IPS DF 4.7 (cell line): ENCODE results near the gene NME2.
A peak's percentile ranks its signal among the peaks of the same experiment; 100 is the strongest.
"Not testable (repeated sequence)": the region's sequence is repeated elsewhere in the genome, so short reads cannot be mapped to it uniquely, and the experiment has no call there.

Experiments
- DNase-seq: peaks from one replicate; pipeline ENCODE4 v3.0.0-alpha.2; 2013; ENCODE audit warnings: low spot score; ENCODE audit errors: extremely low read depth

NME2 gene

DNA sequence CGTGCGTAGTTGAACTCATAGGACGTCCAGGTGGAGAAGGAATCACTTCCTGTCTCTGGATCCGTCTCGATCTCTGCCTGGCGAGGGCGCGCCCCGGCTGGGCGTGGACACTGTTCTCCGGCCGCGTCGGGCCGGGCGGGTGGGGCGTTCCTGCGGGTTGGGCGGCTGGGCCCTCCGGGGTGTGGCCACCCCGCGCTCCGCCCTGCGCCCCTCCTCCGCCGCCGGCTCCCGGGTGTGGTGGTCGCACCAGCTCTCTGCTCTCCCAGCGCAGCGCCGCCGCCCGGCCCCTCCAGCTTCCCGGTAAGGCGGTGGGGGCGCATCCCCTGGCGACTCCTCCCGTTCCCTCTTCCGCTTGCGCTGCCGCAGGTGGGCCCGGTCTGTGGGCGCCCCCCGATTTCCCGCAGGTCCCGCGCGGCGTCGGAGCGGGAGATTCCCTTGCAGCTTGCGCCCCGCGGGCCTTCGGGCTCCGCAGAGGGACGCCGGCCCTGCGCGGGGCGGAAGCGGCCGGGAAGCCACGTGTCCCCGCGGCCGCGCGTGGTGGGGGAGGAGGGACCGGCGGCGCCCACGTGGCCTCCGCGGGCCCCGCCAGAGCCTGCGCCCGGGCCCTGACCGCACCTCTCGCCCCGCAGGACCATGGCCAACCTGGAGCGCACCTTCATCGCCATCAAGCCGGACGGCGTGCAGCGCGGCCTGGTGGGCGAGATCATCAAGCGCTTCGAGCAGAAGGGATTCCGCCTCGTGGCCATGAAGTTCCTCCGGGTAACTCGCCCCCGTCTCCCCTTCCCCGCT lies at the start of gene NME2:
Gene NME2 (plus strand): TSS at position 214 of the 789 bp plus-strand sequence. CDS start 420 bp downstream, at position 634.
- peak; percentile 33 for DNase-seq

DNA sequence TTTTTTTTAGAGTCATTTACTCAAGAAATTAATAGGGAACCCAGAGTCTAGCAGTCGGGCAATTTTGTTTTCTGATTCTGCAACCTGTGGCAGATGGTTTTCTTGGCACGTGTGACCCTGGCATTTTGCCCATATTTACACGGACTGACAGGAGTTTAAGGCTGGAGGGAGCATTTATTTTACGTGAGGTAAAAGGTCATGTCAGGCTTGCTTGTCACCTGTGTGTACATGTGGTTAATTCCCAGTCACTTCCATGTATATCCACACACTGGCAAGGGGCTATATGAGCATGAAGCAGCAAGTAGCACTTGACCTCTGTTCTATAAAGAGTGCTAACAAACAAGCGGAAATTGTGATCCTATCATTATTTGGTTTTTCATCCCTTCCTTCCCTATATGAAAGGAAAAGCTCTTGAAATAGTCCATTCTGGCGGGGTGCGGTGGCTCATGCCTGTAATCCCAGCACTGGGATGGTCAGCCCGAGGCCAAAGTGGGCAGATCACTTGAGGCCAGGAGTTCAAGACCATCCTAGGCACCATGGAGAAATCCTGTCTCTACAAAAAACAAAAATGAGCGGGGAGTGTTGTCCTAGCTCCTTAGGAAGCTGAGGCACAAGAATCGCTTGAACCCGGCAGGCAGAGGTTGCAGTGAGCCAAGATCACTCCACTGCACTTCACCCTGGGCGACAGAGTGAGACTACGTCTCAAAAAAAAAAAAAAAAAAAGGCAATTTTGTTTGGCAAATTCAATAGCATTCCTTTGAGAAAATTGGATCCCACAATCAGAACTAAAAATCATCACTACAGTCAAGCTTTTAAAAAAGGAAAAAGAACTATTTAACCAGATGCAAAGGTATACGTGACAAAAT lies 47.6 kb upstream of the NME2 start:
- DNase-seq = no peak

DNA sequence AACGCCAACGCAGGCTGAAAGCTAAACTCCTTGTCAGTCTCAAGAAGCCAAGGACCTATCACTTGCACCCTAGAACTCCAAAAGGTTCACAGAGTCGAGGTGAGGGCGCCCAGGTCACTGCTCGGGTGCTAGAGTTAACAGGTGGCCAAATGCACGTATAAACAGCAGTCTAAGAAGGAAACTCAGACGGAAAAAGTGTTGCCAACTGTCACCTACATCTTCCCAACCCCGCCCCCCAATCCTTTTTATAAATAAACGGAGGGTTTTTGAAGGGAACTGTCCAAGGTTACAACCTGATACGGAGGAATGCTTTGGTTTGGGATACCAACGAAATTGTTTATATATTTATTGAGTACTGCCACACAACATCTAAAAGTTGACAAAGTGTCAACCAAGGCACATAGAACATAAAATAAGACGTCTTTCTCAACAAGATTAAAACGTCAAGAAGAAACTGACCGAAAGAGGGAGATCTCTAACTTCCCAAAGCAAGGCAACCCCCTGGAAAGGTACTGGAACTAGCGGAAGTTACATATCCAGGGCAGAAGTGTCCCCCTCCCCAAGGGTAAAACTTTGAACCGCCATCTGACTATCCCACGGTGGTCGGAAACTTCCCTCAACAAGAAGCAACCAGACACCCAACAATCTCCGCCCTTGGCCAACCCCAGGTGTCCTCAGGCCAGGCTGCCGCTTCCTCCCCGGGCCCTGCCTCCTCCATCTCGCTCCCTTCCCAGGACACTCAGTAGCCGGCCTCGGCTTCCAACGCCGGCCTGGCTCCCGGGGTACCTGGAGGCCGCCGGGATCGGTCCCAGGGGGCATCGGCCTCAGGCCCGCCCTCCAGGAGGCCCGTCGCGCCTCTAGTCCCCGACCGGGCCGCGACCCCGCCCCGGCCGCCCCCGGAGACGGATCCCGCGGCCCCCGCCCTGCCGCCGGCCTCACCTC lies 46.5 kb upstream of the NME2 start:
- DNase-seq = no peak

DNA sequence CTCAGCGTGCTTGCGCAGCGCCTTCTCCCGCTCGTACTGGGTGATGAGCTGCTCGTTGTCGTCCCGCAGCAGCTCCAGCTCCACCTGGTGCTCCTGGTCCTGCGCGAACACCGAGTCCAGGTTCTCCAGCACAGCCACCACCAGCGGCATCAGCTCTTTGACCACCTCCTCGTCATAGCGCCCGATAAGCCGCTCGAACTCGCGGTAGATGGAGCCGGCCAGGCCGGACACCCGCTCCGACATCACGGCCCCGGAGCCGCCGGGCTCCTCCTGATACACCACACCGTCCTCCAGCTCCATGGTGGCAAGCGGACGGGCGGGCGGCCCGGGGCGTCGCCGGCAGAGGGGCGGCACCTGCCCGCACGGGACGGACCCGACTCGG lies 45.9 kb upstream of the NME2 start:
- DNase-seq = no peak

DNA sequence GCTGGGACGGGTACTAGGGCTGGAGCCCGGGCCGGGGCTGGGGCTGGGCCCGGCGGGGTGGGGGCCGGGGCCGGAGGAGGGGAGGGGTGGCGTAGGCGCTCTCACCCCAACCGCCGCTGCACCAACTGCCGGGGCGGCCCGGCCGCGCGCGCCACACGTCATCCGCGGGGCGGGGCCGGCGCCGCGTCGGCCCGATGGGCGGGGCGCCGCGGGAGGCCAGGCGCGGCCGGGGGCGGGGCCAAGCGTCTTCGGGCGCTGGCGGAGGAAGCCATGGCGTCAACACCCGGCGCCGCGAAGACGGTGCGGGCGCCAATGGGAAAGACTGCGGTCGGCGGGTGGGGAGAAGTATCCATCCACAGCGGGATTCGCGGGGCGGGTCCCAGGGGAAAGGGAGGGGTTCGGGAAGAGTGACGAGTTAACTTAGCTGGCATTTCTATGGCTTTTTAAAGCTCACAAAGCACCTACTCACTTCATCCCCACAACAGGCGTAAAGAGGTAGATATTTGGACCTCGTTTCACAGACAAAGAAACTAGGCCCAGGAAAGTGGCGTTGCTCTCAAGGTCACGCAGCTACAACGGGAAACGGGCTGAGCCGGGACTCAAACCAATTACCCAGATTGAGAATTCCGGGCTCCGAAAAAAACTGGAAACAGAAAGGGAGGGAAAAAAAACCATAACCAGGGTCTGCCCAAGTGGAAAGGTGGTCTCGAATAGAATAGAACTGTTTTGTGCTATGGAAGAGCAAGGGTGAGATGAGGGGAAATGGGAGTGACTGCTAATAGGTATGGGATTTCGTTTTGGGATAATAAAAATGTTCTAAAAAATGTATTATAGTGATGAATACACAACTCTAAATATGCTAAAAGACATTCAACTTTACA lies 45.2 kb upstream of the NME2 start, which contains the start of gene SPAG9:
Gene SPAG9 (minus strand): TSS at position 130 of the 881 bp plus-strand sequence. CDS start 212 bp downstream, outside the sequence.
- DNase-seq = no peak

DNA sequence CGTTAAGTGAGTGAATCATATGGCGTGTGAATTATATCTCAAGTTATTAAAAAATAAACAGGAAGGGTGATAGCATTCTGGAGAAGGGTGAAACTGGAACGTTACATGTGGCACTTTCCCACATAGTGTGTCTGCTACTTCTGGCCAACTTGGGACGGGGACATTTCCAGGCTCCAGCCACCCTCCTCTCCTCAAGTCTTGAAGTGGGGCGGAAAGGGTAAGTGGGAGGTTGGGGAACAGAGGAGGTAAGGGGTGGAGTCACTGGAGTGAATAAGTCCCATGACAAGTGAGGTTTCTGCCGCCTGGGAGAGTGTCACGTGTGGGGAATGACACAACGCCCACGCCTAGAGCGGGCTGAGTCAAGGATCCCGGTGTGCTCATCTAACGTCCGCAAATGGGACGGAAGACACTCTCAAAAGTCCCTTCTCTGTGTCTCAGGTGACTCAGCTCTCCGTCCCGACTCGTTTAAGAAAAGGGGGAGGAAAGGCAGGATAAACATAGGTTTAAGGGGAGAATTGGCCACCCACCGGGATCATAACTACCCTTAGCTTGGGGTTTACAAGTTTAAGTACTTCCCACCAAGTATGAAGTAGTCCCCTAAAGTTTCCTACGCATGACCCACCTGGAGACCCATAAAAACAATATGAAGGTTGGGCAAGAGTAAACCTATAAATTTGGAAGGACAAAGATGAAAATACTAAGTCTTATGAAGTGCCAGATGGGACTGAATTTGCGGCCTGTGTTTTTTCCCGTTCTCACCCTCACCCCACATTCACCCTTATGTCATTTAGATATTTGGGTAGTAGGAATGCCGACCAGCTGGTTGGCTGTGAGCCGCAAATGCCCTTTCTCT lies 44.4 kb upstream of the NME2 start:
- DNase-seq = no peak

DNA sequence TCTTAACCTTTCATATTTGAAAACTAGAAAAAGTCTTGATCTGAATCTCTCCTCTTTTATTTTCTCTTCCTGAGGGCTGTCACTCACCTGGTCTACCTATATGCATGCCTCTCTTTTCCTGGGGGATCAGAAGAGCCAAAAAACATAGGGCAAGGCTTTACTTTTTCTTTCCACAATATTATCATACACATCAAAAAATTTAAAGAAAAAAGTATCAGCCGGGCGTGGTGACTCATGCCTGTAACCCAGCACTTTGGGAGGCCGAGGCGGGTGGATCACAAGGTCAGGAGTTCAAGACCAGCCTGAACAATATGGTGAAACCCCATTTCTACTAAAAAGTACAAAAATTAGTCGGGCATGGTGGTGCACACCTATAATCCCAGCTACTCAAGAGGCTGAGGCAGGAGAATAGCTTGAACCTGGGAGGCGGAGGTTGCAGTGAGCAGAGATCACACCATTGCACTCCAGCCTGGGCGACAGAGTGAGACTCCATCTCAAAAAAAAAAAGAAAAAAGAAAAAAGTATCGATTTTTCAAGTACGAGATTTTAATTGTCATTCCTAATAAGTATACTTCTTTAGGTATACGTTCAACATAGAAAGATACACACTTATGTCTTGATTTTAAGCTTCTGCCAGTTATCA lies 43.6 kb upstream of the NME2 start:
- not testable (repeated sequence) for DNase-seq

DNA sequence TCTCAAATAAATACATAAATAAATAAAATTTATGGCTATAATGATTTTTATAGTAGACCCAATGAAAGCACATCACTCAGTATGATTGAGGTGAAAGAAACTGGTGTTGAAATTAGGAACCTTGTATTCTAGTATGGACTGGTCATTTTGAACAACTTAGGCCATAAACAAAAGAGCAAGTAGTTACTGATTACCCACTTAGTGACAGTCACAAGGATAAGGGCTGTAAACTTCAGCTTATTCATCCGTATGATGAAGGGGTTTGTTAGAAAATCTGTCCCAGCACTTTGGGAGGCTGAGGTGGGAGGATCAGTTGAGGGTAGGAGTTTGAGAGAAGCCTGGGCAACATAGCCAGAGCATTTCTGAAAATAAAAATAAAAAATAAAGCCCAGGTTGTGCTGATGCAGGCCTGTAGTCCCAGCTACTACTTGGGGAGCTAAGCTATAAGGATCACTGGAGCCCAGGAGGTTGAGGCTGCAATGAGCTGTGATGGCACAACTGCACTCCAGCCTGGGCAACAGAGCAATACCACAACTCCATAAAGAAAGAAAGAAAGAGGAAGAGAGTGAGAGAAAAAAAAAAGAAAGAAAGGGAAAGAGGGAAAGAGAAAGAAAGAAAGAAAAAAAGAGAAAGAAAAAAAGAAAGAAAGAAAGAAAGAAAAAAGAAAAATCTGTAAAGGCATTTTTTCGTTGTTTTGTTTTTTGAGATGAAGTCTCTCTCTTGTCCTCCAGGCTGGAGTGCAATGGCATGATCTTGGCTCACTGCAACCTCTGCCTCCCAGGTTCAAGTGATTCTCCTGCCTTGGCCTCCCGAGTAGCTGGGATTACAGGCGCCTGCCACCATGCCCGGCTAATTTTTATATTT lies 41.3 kb upstream of the NME2 start:
- no peak for DNase-seq

DNA sequence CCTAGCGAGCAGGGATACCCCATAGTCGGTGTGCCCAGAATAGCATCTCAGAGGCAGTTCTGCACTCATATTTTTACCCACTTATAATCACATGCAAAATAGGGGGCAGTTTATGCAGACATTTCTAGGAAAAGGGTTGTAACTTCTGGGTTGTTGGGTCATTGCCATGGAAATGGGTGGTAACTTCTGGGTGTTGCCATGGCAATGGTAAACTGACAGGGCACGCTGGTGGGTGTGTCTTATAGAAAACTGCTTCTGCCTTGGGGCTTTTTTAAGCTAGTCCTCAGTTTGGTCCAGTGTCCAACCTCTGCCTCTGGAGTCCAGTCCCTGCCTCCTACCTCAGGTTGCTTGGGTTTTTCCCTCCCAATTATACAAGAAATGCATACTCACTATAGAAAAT lies 38.1 kb upstream of the NME2 start:
- no peak for DNase-seq

DNA sequence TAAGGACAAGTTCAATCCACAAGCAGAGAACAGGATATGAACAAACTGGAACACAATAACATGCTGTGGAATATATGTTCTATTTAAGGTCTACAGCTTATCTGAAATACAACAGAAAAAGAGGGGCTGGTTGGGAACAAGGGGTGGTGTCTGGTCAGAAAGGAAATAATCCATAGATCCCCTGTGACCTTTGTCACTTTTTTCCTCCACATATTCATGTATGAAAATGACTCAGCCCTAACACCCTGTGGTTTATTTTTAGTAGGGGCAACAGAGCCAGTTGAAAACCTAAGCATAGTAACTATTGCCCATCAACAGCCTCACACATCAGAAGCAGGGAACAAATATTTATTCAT lies 33.3 kb upstream of the NME2 start:
- DNase-seq = no peak

DNA sequence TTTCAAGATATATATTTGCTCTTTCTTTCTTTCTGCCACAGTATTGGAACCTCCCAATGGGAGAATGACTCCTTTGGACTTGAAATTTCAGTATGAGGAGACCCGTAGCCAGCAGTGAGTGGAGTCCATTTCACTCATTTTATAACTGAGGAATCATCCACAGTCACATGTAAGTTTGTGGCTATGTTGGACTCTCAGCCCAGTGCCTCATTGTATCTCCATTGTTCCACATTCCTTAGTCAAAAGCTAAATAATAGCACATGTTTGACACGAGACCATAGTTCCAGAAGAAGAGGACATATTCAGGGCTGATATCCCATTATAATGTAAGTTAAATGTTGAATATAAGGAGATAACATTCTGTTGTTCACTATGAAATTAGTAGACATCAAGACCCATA lies 32.8 kb upstream of the NME2 start:
- no peak for DNase-seq

DNA sequence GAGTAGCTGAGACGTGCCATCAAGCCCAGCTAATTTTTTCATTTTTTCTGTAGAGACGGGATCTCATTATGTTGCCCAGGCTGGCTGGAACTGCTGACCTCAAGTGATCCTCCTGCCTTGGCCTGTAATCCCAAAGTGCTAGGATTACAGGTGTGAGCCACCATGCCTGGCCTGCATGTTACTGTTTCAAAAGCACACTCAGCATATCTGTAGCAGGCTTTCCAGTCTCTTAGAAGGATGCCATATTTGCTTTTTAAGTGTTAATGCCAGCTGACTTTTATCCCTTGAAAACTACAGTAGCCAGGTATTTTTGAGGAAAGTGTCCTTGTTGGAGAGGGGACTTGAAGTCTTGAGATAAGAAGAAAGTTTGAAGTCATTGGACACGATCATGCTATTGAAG lies 30.3 kb upstream of the NME2 start:
- DNase-seq = no peak

DNA sequence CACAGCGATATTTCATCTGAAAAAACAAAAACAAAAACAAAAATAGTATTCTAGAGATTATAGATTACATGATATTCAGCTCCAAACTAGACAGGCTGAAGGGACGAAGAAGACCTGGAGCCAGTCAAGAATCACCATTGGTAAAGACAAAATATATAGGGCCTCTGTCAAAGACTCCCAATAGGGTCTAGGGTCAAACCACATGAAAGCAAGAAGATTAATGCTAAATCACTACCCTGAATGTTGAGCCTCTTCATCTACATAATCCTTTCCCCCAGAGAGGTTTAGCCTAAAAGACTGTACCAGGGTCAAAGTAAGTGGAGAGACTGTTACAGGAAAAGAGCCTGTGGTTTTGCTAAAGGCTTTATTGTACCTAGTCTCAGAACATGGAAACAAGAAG lies 23.6 kb upstream of the NME2 start:
- no peak for DNase-seq

DNA sequence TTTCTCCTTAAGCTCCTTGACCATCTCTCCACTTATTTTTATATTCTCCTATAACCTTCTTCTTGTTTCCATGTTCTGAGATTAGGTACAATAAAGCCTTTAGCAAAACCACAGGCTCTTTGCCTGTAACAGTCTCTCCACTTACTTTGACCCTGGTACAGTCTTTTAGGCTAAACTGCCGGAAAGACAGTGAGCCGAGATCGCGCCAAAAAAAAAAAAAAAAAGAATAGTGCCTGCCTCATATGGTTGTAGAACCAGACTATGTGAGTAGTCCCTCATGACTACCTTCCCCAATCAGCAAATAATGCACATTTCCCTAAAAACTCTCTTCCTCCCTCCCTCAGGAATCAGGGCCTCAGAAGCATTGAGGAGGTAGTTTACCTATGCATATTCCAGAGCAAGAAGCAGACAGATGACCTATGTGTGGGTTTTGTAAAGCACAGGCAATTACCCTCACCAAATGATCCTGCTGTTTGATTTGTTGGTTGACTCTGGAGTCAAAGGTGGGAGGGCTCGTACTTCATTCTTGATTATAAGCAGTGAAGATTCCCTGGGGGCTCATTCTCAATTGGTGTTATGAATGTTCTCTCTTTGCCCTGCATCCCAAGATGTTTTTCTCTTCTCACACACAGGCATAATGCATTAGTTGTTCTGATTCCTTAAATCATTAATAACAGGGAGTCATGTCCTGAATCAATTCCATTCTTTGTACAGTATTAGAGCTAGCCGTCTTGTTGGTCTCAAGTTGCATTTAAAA lies 21.8 kb upstream of the NME2 start:
- DNase-seq = no peak

DNA sequence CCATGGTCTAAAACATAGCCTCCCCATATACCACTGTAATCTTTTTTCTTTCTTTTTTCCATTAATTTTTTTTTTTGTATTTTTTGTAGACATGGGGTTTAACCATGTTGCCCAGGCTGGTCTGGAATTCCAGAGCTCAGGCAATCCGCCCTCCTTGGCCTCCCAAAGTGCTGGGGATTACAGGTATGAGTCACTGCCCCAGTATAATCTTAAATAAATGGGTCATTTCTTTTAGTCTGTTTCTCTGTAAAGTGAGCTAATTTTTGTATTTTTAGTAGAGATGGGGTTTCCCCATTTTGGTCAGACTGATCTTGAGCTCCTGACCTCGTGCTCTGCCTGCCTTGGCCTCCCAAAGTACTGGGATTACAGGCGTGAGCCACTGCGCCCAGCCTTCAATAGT lies 18.6 kb upstream of the NME2 start:
- no peak for DNase-seq

DNA sequence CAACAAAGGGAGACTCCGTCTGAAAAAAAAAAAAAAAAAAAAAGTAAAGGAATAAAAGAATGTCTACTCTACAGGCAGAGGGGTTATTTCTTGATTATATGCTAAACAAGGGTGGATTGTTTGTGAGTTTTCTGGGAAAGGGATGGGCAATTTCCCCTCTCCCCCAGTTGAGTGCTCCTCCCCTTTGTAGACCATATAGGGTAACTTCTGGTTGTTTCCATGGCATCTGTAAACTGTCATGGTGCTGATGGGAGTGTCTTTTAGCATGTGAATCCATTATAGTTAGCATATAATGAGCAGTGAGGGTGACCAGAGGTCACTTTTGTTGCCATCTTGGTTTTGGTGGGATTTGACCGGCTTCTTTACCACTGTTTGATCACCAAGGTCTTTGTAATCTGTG lies 17.0 kb upstream of the NME2 start:
- DNase-seq = no peak

DNA sequence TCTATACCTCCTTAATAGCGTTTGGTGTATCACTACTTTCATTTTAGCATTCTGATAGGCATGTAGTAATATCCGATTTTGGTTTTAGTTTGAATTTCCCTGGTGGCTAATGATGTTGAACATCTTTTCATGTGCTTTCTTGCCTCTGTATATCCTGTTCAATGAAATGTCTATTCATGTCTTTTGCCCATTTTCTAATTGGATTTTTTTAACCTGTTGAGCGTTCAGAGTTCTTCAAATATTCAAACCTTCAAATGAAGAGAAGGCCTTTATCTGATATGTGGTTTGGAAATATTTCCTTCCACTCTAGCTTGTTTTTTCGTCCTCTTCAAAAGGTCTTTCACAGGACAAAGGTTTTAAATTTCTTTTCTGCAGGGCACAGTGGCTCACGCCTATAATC lies 15.3 kb upstream of the NME2 start:
- DNase-seq = no peak
